Endothelial cell of umbilical vein (primary cell): ENCODE data around the gene SLC6A6. TPM values are rescaled to one million over a fixed set of nuclear protein-coding genes. Genes with fewer than 3 reads are reported as not detected.

Source experiments
- BruUV-seq: library from RNA; stranded (reverse); fragments of 400-500 nt; replicated peaks from 2 replicates; lab custom pipeline; 2021; lab: Mats Ljungman, UMichigan
- CTCF ChIA-PET: fragments of 300-600, 350-600 bp; sonication (Branson Sonifier 250); formaldehyde crosslinking; loops from one replicate; lab custom pipeline; 2021; ENCODE audit warnings: antibody characterized with exemption, inconsistent platforms; lab: Charles Lee
- POLR2A ChIA-PET: fragments of 300-600, 350-600 bp; sonication (Branson Sonifier 250); formaldehyde crosslinking; loops from one replicate; lab custom pipeline; 2021; ENCODE audit warnings: antibody characterized with exemption, inconsistent platforms; lab: Charles Lee
- DNase-seq: peaks from one replicate; pipeline ENCODE4 v3.0.0-alpha.2; 2011; ENCODE audit warnings: low read depth, low spot score
- FAIRE-seq: peaks from 2 replicates; lab custom pipeline; 2011; peaks lifted over from hg19 to GRCh38; lab: Jason Lieb, UNC
- H2AFZ ChIP-seq: 2 replicates; pipeline ENCODE4 v1.6.0; 2012; ENCODE audit warnings: low read depth, low read length, control low read depth, inconsistent platforms
- H3K27ac ChIP-seq: 2 replicates; pipeline ENCODE4 v1.5.1; 2011; ENCODE audit warnings: low read depth, mild to moderate bottlenecking, control low read depth, low read length, moderate library complexity; ENCODE audit not compliant: insufficient read depth
- H3K27me3 ChIP-seq, 2 experiments: 2 replicates each; pipeline versions ENCODE4 v1.6.0 to v1.6.1; 2011; ENCODE audit warnings: low read length in 2 of 2, mixed read lengths in 1 of 2; ENCODE audit not compliant: control insufficient read depth in 2 of 2, insufficient read depth in 2 of 2
- H3K36me3 ChIP-seq, 2 experiments: 2 replicates in 1 of 2; 3 replicates in 1 of 2; pipeline ENCODE4 v1.5.1; 2011; ENCODE audit warnings: low read length in 2 of 2, mild to moderate bottlenecking in 1 of 2, moderate library complexity in 1 of 2; ENCODE audit not compliant: control insufficient read depth in 2 of 2, insufficient read depth in 2 of 2; ENCODE audit errors: extremely low read depth in 1 of 2
- H3K4me1 ChIP-seq: 3 replicates; pipeline ENCODE4 v1.5.1; 2011; ENCODE audit warnings: mild to moderate bottlenecking, low read length; ENCODE audit not compliant: control insufficient read depth, insufficient read depth; ENCODE audit errors: extremely low read depth
- H3K4me2 ChIP-seq: 2 replicates; pipeline ENCODE4 v1.6.1; 2011; ENCODE audit warnings: low read length, control low read depth, mixed read lengths; ENCODE audit not compliant: insufficient read depth
- H3K4me3 ChIP-seq, 3 experiments: fragments of 200-600 bp in 1 of 3; sonication (generic), shearing (Covaris generic) in 1 of 3; replicated peaks in 1 of 3; 2 replicates each; pipeline ENCODE4 v1.5.1; 2011 to 2016; ENCODE audit warnings: control low read depth in 3 of 3, low read length in 3 of 3, mild to moderate bottlenecking in 2 of 3, inconsistent platforms in 1 of 3, low read depth in 1 of 3, moderate library complexity in 1 of 3; ENCODE audit not compliant: insufficient read depth in 1 of 3
- H3K79me2 ChIP-seq: 2 replicates; pipeline ENCODE4 v1.6.0; 2012; ENCODE audit warnings: low read length, inconsistent platforms; ENCODE audit not compliant: control insufficient read depth, insufficient read depth
- H3K9ac ChIP-seq: replicated peaks from 2 replicates; pipeline ENCODE3; 2011; ENCODE audit warnings: low read length, control low read depth; ENCODE audit not compliant: insufficient read depth; ENCODE audit errors: extremely low read depth
- H3K9me1 ChIP-seq: replicated peaks from 3 replicates; pipeline ENCODE4 v1.6.0; 2011; ENCODE audit warnings: mild to moderate bottlenecking, low read length; ENCODE audit not compliant: control insufficient read depth, insufficient read depth; ENCODE audit errors: extremely low read depth
- H3K9me3 ChIP-seq: replicated peaks from 2 replicates; pipeline ENCODE4 v1.5.1; 2012; ENCODE audit warnings: low read length, inconsistent platforms; ENCODE audit not compliant: control insufficient read depth, insufficient read depth
- H4K20me1 ChIP-seq: replicated peaks from 2 replicates; pipeline ENCODE3; 2011; ENCODE audit warnings: mild to moderate bottlenecking, low read length; ENCODE audit not compliant: control insufficient read depth, insufficient read depth; ENCODE audit errors: extremely low read depth
- CTCF ChIP-seq, 2 donors: IDR thresholded peaks; 1 replicate in 1 of 2; 2 replicates in 1 of 2; pipeline ENCODE4 v1.5.1; 2011; ENCODE audit warnings: low read length in 2 of 2, mild to moderate bottlenecking in 2 of 2, moderate library complexity in 2 of 2, control low read depth in 1 of 2, inconsistent platforms in 1 of 2, low read depth in 1 of 2; ENCODE audit not compliant: insufficient read depth in 1 of 2; ENCODE audit errors: extremely low read depth in 1 of 2
- EZH2 ChIP-seq: IDR thresholded peaks from 2 replicates; pipeline ENCODE4 v1.6.1; 2012; ENCODE audit warnings: borderline replicate concordance, low read depth, mild to moderate bottlenecking, moderate library complexity, low read length, inconsistent platforms; ENCODE audit not compliant: severe bottlenecking
- FOS ChIP-seq: IDR thresholded peaks from 2 replicates; pipeline ENCODE4 v1.6.1; 2011; ENCODE audit warnings: mild to moderate bottlenecking, low read length, moderate library complexity, borderline replicate concordance; ENCODE audit not compliant: insufficient read depth
- GATA2 ChIP-seq: IDR thresholded peaks from 2 replicates; pipeline ENCODE4 v1.7.0; 2011; ENCODE audit warnings: low read depth, mild to moderate bottlenecking, moderate library complexity, mixed read lengths, low read length; ENCODE audit not compliant: insufficient read length, insufficient read depth
- JUN ChIP-seq: IDR thresholded peaks from 2 replicates; pipeline ENCODE4 v1.6.1; 2011; ENCODE audit warnings: borderline replicate concordance, low read depth; ENCODE audit not compliant: insufficient read length, insufficient read depth
- MAX ChIP-seq: IDR thresholded peaks from 2 replicates; pipeline ENCODE4 v1.6.1; 2011; ENCODE audit not compliant: insufficient read depth, insufficient read length
- MYC ChIP-seq: IDR thresholded peaks from one replicate; pipeline ENCODE4 v1.6.1; 2011; ENCODE audit warnings: mild to moderate bottlenecking, low read depth, low read length
- POLR2A ChIP-seq: IDR thresholded peaks from 2 replicates; pipeline ENCODE4 v1.6.1; 2012; ENCODE audit warnings: low read depth, mild to moderate bottlenecking, control low read depth, low read length
- POLR2AphosphoS5 ChIP-seq: IDR thresholded peaks from 2 replicates; pipeline ENCODE4 v1.6.1; 2012; ENCODE audit warnings: low read depth, mild to moderate bottlenecking, control low read depth, low read length, moderate library complexity; ENCODE audit not compliant: insufficient read depth
- dilution Hi-C: fragments of 300-500 bp; cut with MboI; formaldehyde crosslinking; loops from one replicate; pipeline ENCODE4 v1.15.0; 2019; ENCODE audit warnings: low sequenced_read_pairs; ENCODE audit not compliant: extremely low pct_ligation_motif_present
- intact Hi-C: fragments of 100-400 bp; cut with micrococcal nuclease; formaldehyde crosslinking; loops from one replicate; pipeline ENCODE4 v1.10.0; 2022
- polyA plus RNA-seq, 4 experiments: library from polyadenylated mRNA; depleted of rRNA in 3 of 4; stranded (reverse) in 3 of 4; unstranded in 1 of 4; fragments of >200 nt; gene quantifications; 2 replicates each; pipeline versions ENCODE4 v1.2.1 to v1.2.3, GENCODE V29; 2011 to 2012; ENCODE audit warnings: missing spikeins in 1 of 4
- total RNA-seq: library from RNA; stranded (reverse); gene quantifications from 2 replicates; pipeline ENCODE4 v1.2.3, GENCODE V29; 2021

Gene SLC6A6
- total and polyA plus RNA-seq, 2 donors (not counting 3 experiments of a cell fraction or from before 2014, with no cell fraction given), result 25.7 to 38.0 TPM

- H3K9me1 ChIP-seq, result no peaks in the 10 kb centered on the region
- POLR2A ChIA-PET, result no interaction called here
- no peak overlapping the region for H2AFZ ChIP-seq
- H3K9ac ChIP-seq, result no peak overlapping the region
- FAIRE-seq (no peak), DNase-seq (no peak)
- intact Hi-C loops, result no loop called here
- CTCF ChIA-PET, result interaction anchor here (0.9 to 1.5 kb wide), 4 partner anchors 37 to 306 kb away, joined by 3 to 4 read pairs (median 3); no protein-coding TSS in a partner anchor
- H3K4me3 ChIP-seq, result no peak overlapping the region
- no peaks in the 10 kb centered on the region for H3K79me2 ChIP-seq
- H3K27me3 ChIP-seq, result no peaks in the 10 kb centered on the region
- H3K36me3 ChIP-seq, result no peaks in the 10 kb centered on the region
- no TSS peak for BruUV-seq
- H3K4me2 ChIP-seq, result no peak overlapping the region
- no peaks in the 10 kb centered on the region for H3K9me3 ChIP-seq
- H3K27ac ChIP-seq, result no peak overlapping the region
- dilution Hi-C loops, result no loop called here
- TF ChIP-seq MAX (no peak), POLR2A (no peak), MYC (no peak)
- H4K20me1 ChIP-seq, result no peaks in the 10 kb centered on the region
- no peaks in the 10 kb centered on the region for H3K4me1 ChIP-seq
Observed at GRCh38 chr3:14510838-14511622, 108.6 kb downstream of the SLC6A6 start.

GRCh38 chr3:14511623-14512280 is 109.3 kb downstream of the SLC6A6 start:
- Histone ChIP-seq H3K4me1 (no peaks in the 10 kb centered on the region), H3K9me1 (no peaks in the 10 kb centered on the region), H3K36me3 (no peaks in the 10 kb centered on the region), H3K9ac (no peak overlapping the region), H3K27me3 (no peaks in the 10 kb centered on the region), H2AFZ (no peak overlapping the region), H4K20me1 (no peaks in the 10 kb centered on the region), H3K4me3 (no peak overlapping the region), H3K9me3 (no peaks in the 10 kb centered on the region), H3K79me2 (no peaks in the 10 kb centered on the region), H3K27ac (no peak overlapping the region), H3K4me2 (no peak overlapping the region)
- no TSS peak for BruUV-seq
- FAIRE-seq (no peak), DNase-seq (no peak)
- CTCF ChIA-PET, result interaction anchor here (1.0 to 1.5 kb wide), 4 partner anchors 36 to 307 kb away, joined by 3 to 4 read pairs (median 3); no protein-coding TSS in a partner anchor
- TF ChIP-seq FOS, result no peak
- no peak for TF ChIP-seq MYC
- no peak for TF ChIP-seq EZH2
- no peak for TF ChIP-seq POLR2A
- no peak for TF ChIP-seq MAX
- no peak for TF ChIP-seq GATA2
- TF ChIP-seq POLR2AphosphoS5, result no peak
- TF ChIP-seq CTCF (IDR thresholded peaks at IDR 0.05; ENCODE audit: extremely low read depth in 1 of 2, insufficient read depth in 1 of 2, low read depth in 1 of 2, low read length in 2 of 2), result no peak
- TF ChIP-seq JUN, result no peak
- intact Hi-C loops, result no loop called here
- POLR2A ChIA-PET, result no interaction called here
- dilution Hi-C loops, result no loop called here
